HG03060 (cell line): Measurements from ENCODE around the gene SELL.
"Not testable (repeated sequence)": the region's sequence is repeated elsewhere in the genome, so short reads cannot be mapped to it uniquely, and the experiment has no call there.

Experiments used
- ATAC-seq: cut with Tn5 transposase; IDR thresholded peaks from one replicate; pipeline ENCODE4 v1.9.1; 2021; ENCODE audit warnings: low read depth, moderate number of reproducible peaks; ENCODE audit not compliant: unreplicated experiment

SELL gene

GRCh38 chr1:169670836-169671235 lies 40.6 kb downstream of the SELL start:
- no peak for ATAC-seq

GRCh38 chr1:169670244-169670643 lies 41.2 kb downstream of the SELL start:
- ATAC-seq: not testable (repeated sequence)

DNA sequence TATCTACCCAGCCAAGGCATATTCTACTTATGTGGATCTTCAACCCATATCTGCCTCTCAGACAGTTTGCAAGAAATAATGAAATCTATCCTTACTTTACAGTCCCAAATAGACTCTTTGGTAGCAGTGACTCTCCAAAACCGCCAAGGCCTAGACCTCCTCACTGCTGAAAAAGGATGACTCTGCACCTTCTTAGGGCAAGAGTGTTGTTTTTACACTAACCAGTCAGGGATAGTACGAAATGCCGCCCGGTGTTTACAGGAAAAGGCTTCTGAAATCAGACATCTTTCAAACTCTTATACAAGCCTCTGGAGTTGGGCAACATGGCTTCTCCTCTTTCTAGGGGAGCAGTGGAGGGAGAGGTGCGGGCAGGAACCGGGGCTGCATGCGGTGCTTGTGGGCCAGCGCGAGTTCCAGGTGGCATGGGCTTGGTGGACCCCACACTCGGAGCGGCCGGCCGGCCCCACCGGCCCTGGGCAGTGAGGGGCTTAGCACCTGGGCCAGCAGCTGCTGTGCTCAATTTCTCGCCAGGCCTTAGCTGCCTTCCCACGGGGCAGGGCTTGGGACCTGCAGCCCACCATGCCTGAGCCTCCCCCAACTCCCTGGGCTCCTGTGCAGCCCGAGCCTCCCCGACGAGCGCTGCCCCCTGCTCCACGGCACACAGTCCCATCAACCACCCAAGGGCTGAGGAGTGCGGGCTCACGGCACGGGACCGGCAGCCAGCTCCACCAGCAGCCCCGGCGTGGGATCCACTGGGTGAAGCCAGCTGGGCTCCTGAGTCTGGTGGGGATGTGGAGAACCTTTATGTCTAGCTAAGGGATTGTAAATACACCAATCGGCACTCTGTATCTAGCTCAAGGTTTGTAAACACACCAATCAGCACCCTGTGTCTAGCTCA lies 43.5 kb downstream of the SELL start:
- ATAC-seq: not testable (repeated sequence)

DNA sequence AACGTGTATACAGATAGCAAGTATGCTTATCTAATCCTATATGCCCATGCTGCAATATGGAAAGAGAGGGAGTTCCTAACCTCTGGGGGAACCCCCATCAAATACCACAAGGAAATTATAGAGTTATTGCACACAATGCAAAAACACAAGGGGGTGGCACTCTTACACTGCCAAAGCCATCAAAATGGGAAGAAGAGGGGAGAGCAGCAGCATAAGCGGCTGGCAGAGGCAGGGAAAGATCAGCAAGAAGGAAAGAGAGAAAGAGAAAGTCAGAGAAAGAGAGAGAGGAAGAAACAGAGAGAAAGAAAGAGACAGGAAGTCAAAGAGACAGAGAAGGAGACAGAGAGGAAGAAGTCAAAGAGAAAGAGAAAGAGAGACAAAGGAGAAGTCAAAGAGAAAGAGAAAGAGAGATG lies 44.2 kb downstream of the SELL start:
- ATAC-seq: not testable (repeated sequence)

GRCh38 chr1:169662680-169663079 lies 48.7 kb downstream of the SELL start:
- ATAC-seq: not testable (repeated sequence)

GRCh38 chr1:169661066-169661465 lies 50.4 kb downstream of the SELL start:
- ATAC-seq: not testable (repeated sequence)

- ATAC-seq: not testable (repeated sequence)
Observed at GRCh38 chr1:169658777-169659176, 52.6 kb downstream of the SELL start.

DNA sequence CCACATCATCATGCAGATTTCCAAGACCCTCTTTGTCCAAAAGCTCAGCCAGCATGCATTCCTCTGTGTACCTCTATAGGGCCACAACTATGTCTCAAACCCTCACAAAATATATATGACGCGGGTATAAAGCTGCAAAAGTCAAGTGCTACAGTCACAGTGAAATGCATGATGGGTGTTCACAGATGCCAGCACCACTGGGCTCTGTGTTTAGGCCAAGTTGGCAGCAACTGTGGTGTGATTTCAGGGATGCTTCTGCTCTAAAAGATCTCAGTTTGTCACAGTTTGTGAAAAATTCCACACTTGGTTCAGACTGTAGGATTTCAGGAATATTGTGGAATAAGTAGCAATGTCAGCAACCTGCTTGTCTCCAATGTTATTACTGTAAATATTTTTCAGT lies 57.5 kb downstream of the SELL start:
- no peak for ATAC-seq

- ATAC-seq: no peak
Observed at GRCh38 chr1:169651035-169651434, 60.4 kb downstream of the SELL start.

DNA sequence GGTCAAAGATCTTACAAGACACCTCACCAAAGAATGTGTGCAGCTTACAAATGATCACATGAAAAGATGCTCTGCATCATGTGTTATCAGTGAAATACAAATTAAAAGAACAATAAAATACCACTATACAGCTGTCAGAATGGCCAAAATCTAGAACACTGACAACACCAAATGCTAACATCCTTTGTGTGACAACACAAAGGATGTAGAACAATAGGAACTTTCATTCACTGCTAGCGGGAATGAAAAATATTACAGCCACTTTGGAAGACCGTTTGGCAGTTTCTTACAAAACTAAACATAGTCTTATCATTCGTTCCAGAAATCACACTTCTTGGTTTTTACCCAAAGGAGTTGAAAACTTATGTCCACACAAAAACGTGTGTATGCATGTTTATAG lies 60.9 kb downstream of the SELL start:
- no peak for ATAC-seq

DNA sequence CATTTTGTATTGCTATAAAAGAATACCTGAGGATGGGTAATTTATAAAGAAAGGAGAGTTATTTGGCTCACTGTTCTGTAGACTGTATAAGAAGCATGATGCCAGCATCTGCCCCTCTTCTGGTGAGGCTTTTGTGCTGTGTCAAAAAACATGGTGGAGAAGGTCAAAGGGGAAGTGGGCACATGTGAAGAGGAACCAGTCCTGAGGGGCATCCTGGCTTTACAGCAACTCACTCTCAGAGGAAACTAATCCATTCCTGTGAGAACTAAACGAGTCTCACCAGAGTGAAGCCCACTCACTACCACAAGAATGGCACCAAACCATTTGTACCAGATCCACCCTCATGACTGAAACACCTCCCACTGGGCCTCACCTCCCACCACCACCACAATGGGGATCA lies 62.7 kb downstream of the SELL start:
- ATAC-seq: no peak

DNA sequence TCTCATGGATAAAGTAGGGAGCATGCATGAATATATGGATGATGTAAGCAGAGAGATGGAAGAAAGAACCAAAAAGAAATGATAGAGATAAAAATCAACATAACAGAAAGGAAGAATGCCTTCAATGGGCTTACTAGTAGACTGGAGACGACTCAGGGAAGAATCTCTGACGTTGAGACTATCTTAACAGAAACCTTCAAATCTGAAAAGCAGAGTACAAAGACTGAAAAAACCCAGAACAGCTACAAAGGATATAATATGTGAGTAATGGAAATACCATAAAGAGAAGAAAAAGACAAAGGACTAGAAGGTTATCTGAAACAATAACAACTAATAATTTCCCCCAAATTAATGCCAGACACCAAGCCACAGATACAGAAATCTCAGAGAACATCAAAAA lies 63.2 kb downstream of the SELL start:
- ATAC-seq: no peak

- no peak for ATAC-seq
Observed at GRCh38 chr1:169647512-169647911, 63.9 kb downstream of the SELL start.

DNA sequence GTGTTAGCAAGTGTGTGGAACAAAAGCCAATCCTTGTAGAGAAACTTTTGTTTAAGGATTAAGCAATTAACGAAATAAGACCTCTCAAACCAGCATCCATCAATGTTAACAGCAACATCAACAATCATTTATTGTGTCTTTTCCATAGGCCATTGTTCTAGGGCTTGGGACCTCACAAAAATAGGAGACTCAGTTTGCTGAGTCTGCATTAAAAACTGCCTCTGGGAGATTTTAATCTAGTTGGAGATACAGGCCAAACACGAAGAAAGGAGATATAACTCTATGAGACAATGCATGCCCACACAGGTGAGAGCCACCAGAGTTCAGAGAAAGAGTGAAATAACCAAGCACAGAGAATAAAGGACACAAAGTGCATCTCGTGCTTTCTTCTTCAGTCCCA lies 67.1 kb downstream of the SELL start:
- no peak for ATAC-seq
